CD4-positive, CD25-positive, alpha-beta regulatory T cell (primary cell): ENCODE measurements around the gene LRRC61. TPM values are rescaled to one million over a fixed set of nuclear protein-coding genes. Genes with fewer than 3 reads are reported as not detected.

Experiments
- ATAC-seq, 2 donors: fragments of 150-1000 bp; cut with Tn5 transposase; one replicate each; pipeline ENCODE4 v1.10.0; 2021; ENCODE audit warnings: low read depth in 2 of 2, moderate number of reproducible peaks in 2 of 2, moderate library complexity in 1 of 2
- DNase-seq, 3 donors: peaks; one replicate each; pipeline versions ENCODE4 v3.0.0 to v3.0.0-alpha.2; 2012 to 2022; ENCODE audit warnings: mixed read lengths in 1 of 3
- H3K27ac ChIP-seq: one replicate; pipeline ENCODE4 v1.7.0; 2013; ENCODE audit warnings: mild to moderate bottlenecking, low read length; ENCODE audit not compliant: insufficient read depth, poor library complexity, severe bottlenecking
- H3K27me3 ChIP-seq: one replicate; pipeline ENCODE4 v1.7.0; 2013; ENCODE audit warnings: low read length; ENCODE audit not compliant: control insufficient read depth, insufficient read depth
- H3K36me3 ChIP-seq: one replicate; pipeline ENCODE4 v1.7.0; 2013; ENCODE audit warnings: mild to moderate bottlenecking, low read length, moderate library complexity; ENCODE audit not compliant: control insufficient read depth, insufficient read depth
- H3K4me1 ChIP-seq: 2 replicates; pipeline ENCODE4 v1.7.0; 2013; ENCODE audit warnings: mild to moderate bottlenecking, low read length; ENCODE audit not compliant: insufficient read depth, control insufficient read depth, poor library complexity, severe bottlenecking
- H3K4me3 ChIP-seq: one replicate; pipeline ENCODE4 v1.7.0; 2013; ENCODE audit warnings: low read depth, mild to moderate bottlenecking, low read length, moderate library complexity
- H3K9me3 ChIP-seq, 2 experiments: 1 replicate in 1 of 2; 2 replicates in 1 of 2; pipeline ENCODE4 v1.7.0; 2013; ENCODE audit warnings: low read length in 2 of 2, mild to moderate bottlenecking in 1 of 2, moderate library complexity in 1 of 2; ENCODE audit not compliant: control insufficient read depth in 2 of 2
- H3K27ac Mint-ChIP-seq, 3 donors: one replicate each; pipeline ENCODE4 v1.8.0; 2020 to 2022; ENCODE audit warnings: mild to moderate bottlenecking in 3 of 3, mixed read lengths in 3 of 3, moderate library complexity in 2 of 3
- H3K27me3 Mint-ChIP-seq: one replicate; pipeline ENCODE4 v1.8.0; 2022; ENCODE audit warnings: mild to moderate bottlenecking, mixed read lengths
- H3K36me3 Mint-ChIP-seq: one replicate; pipeline ENCODE4 v1.8.0; 2020; ENCODE audit warnings: mixed read lengths
- H3K4me1 Mint-ChIP-seq, 4 donors: one replicate each; pipeline ENCODE4 v1.8.0; 2020 to 2022; ENCODE audit warnings: mixed read lengths in 4 of 4, mild to moderate bottlenecking in 1 of 4
- H3K4me3 Mint-ChIP-seq, 4 donors: one replicate each; pipeline ENCODE4 v1.8.0; 2020 to 2022; ENCODE audit warnings: mild to moderate bottlenecking in 4 of 4, mixed read lengths in 4 of 4, moderate library complexity in 3 of 4
- H3K9me3 Mint-ChIP-seq, 7 donors: one replicate each; pipeline ENCODE4 v1.8.0; 2020 to 2022; ENCODE audit warnings: mixed read lengths in 7 of 7, mild to moderate bottlenecking in 3 of 7, moderate library complexity in 2 of 7
- polyA plus RNA-seq, 4 donors: library from polyadenylated mRNA; unstranded; fragments of 300-500 nt; fragmentation: Illumina TruSeq; gene quantifications; one replicate each; pipeline ENCODE4 v1.2.3, GENCODE V29; 2021
- total RNA-seq: library from RNA; stranded (reverse); gene quantifications from one replicate; pipeline ENCODE4 v1.2.3, GENCODE V29; 2022

The LRRC61 gene
- total and polyA plus RNA-seq, 5 donors from 2014 or later: 10.7 to 33.1 (median 25.5) TPM

DNA sequence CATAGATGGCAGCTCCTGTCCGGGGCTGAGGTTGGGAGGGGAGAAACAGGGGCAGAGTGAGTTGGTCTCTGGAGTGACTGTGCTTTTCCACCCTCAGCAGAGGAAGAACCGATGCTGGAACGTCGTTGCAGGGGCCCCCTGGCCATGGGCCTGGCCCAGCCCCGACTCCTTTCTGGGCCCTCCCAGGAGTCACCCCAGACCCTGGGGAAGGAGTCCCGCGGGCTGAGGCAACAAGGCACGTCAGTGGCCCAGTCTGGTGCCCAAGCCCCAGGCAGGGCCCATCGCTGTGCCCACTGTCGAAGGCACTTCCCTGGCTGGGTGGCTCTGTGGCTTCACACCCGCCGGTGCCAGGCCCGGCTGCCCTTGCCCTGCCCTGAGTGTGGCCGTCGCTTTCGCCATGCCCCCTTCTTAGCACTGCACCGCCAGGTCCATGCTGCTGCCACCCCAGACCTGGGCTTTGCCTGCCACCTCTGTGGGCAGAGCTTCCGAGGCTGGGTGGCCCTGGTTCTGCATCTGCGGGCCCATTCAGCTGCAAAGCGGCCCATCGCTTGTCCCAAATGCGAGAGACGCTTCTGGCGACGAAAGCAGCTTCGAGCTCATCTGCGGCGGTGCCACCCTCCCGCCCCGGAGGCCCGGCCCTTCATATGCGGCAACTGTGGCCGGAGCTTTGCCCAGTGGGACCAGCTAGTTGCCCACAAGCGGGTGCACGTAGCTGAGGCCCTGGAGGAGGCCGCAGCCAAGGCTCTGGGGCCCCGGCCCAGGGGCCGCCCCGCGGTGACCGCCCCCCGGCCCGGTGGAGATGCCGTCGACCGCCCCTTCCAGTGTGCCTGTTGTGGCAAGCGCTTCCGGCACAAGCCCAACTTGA is 48.2 kb downstream of the LRRC61 start:
- H3K27me3 Mint-ChIP-seq: no peaks in the 10 kb centered on the region
- no peak overlapping the region for H3K27ac ChIP-seq
- DNase-seq: no peak
- H3K36me3 Mint-ChIP-seq: peaks cover 15% of the 10 kb centered on the region
- no peak for ATAC-seq
- H3K27me3 ChIP-seq: no peaks in the 10 kb centered on the region
- H3K4me3 ChIP-seq: no peak overlapping the region
- no peak overlapping the region for H3K27ac Mint-ChIP-seq
- peak overlapping the region in 1 of 4 donors; percentile 88 for H3K4me3 Mint-ChIP-seq
- H3K9me3 ChIP-seq: no peaks in the 10 kb centered on the region
- peaks cover 0 to 2% (median 0%) of the 10 kb centered on the region in 7 donors for H3K9me3 Mint-ChIP-seq
- peaks cover 4% of the 10 kb centered on the region for H3K36me3 ChIP-seq
- peaks cover 7 to 56% (median 27%) of the 10 kb centered on the region in 4 donors for H3K4me1 Mint-ChIP-seq
- peaks cover 23% of the 10 kb centered on the region for H3K4me1 ChIP-seq

DNA sequence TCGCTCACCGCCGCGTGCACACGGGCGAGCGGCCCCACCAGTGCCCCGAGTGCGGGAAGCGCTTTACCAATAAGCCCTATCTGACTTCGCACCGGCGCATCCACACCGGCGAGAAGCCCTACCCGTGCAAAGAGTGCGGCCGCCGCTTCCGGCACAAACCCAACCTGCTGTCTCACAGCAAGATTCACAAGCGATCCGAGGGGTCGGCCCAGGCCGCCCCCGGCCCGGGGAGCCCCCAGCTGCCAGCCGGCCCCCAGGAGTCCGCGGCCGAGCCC is 48.8 kb downstream of the LRRC61 start:
- no peak overlapping the region for H3K4me3 ChIP-seq
- H3K9me3 Mint-ChIP-seq: peaks cover 0 to 2% (median 0%) of the 10 kb centered on the region in 7 donors
- no peak overlapping the region for H3K27ac ChIP-seq
- no peaks in the 10 kb centered on the region for H3K27me3 ChIP-seq
- DNase-seq (no peak), ATAC-seq (no peak)
- no peaks in the 10 kb centered on the region for H3K9me3 ChIP-seq
- H3K4me3 Mint-ChIP-seq: no peak overlapping the region
- H3K36me3 ChIP-seq: peaks cover 4% of the 10 kb centered on the region
- H3K27me3 Mint-ChIP-seq: no peaks in the 10 kb centered on the region
- no peak overlapping the region for H3K27ac Mint-ChIP-seq
- peaks cover 15% of the 10 kb centered on the region for H3K36me3 Mint-ChIP-seq
- peaks cover 23% of the 10 kb centered on the region for H3K4me1 ChIP-seq
- peaks cover 7 to 58% (median 29%) of the 10 kb centered on the region in 4 donors for H3K4me1 Mint-ChIP-seq

DNA sequence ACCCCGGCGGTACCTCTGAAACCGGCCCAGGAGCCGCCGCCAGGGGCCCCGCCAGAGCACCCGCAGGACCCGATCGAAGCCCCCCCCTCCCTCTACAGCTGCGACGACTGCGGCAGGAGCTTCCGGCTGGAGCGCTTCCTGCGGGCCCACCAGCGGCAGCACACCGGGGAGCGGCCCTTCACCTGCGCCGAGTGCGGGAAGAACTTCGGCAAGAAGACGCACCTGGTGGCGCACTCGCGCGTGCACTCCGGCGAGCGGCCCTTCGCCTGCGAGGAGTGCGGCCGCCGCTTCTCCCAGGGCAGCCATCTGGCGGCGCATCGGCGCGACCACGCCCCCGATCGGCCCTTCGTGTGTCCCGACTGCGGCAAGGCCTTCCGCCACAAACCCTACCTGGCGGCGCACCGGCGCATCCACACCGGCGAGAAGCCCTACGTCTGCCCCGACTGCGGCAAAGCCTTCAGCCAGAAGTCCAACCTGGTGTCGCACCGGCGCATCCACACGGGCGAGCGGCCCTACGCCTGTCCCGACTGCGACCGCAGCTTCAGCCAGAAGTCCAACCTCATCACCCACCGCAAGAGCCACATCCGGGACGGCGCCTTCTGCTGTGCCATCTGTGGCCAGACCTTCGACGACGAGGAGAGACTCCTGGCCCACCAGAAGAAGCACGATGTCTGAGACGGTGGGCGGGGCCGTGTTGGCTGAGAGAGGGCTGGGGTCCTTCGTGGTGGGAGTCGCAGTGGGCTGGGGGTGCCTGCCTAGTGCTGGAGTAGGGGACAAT is 49.3 kb downstream of the LRRC61 start:
- no peak overlapping the region for H3K27ac Mint-ChIP-seq
- peak overlapping the region in 1 of 4 donors; percentile 82 for H3K4me3 Mint-ChIP-seq
- H3K4me1 Mint-ChIP-seq: peaks cover 7 to 58% (median 30%) of the 10 kb centered on the region in 4 donors
- H3K9me3 Mint-ChIP-seq: peaks cover 0 to 2% (median 0%) of the 10 kb centered on the region in 7 donors
- peaks cover 15% of the 10 kb centered on the region for H3K36me3 Mint-ChIP-seq
- no peak for ATAC-seq
- Histone ChIP-seq H3K4me3 (no peak overlapping the region), H3K36me3 (peaks cover 4% of the 10 kb centered on the region), H3K4me1 (peaks cover 23% of the 10 kb centered on the region), H3K9me3 (no peaks in the 10 kb centered on the region), H3K27ac (no peak overlapping the region), H3K27me3 (no peaks in the 10 kb centered on the region)
- no peaks in the 10 kb centered on the region for H3K27me3 Mint-ChIP-seq
- DNase-seq: no peak

DNA sequence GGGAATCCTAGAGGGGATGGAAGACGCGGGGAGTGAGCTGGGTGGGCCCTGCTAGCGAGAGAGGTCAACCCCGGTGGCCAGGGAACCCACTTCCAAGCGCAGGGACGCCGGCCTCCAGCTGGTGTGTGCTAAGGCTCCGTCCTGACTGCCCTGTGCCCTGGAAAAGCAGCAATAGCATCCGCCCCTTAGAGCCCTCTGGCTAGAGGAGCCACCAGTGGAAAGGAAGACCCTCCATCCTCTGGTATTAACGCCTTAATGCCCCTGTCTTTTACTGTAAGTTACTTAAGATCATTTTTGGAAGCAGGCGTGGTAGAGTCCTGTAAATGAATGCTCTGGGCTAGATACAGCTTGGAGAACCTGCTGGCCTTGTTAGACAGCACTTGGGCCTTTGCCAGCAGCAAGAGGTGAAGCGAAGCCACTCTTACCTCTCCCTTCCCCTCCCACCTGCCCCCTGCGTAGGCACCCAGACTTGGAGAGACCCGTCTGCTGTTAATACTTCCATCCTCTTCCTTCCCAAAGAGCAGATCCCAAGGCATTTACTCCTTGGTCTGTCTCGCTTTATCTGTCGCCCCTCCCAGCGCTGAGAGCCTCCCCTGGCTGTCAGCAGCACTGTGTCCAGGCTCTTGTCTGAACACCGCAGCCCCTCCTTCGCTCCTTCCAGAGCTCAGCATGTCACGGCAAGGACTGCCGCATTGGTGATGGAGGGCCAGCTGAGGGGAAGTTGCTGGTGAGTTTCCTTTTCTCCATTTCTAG is 50.1 kb downstream of the LRRC61 start:
- peaks cover 4% of the 10 kb centered on the region for H3K36me3 ChIP-seq
- H3K27ac Mint-ChIP-seq: peak overlapping the region in 2 of 3 donors; percentile 42 to 67
- DNase-seq (no peak), ATAC-seq (no peak)
- peaks cover 15% of the 10 kb centered on the region for H3K36me3 Mint-ChIP-seq
- H3K27me3 Mint-ChIP-seq: no peaks in the 10 kb centered on the region
- peaks cover 7 to 60% (median 33%) of the 10 kb centered on the region in 4 donors for H3K4me1 Mint-ChIP-seq
- peaks cover 0 to 2% (median 0%) of the 10 kb centered on the region in 7 donors for H3K9me3 Mint-ChIP-seq
- H3K27ac ChIP-seq: no peak overlapping the region
- no peak overlapping the region for H3K4me3 ChIP-seq
- peak overlapping the region in 2 of 4 donors; percentile 52 to 82 for H3K4me3 Mint-ChIP-seq
- no peaks in the 10 kb centered on the region for H3K27me3 ChIP-seq
- H3K4me1 ChIP-seq: peaks cover 24% of the 10 kb centered on the region
- no peaks in the 10 kb centered on the region for H3K9me3 ChIP-seq

- H3K4me1 ChIP-seq: peaks cover 25% of the 10 kb centered on the region
- no peaks in the 10 kb centered on the region for H3K27me3 ChIP-seq
- peaks cover 7 to 63% (median 34%) of the 10 kb centered on the region in 4 donors for H3K4me1 Mint-ChIP-seq
- H3K4me3 ChIP-seq: no peak overlapping the region
- H3K36me3 ChIP-seq: peaks cover 4% of the 10 kb centered on the region
- H3K9me3 Mint-ChIP-seq: peaks cover 0 to 2% (median 0%) of the 10 kb centered on the region in 7 donors
- H3K27me3 Mint-ChIP-seq: no peaks in the 10 kb centered on the region
- H3K9me3 ChIP-seq: no peaks in the 10 kb centered on the region
- H3K27ac Mint-ChIP-seq: no peak overlapping the region
- DNase-seq (no peak), ATAC-seq (no peak)
- H3K36me3 Mint-ChIP-seq: peaks cover 15% of the 10 kb centered on the region
- H3K27ac ChIP-seq: no peak overlapping the region
- H3K4me3 Mint-ChIP-seq: peak overlapping the region in 1 of 4 donors; percentile 82
Measured at GRCh38 chr7:150374026-150374425, 50.9 kb downstream of the LRRC61 start.

DNA sequence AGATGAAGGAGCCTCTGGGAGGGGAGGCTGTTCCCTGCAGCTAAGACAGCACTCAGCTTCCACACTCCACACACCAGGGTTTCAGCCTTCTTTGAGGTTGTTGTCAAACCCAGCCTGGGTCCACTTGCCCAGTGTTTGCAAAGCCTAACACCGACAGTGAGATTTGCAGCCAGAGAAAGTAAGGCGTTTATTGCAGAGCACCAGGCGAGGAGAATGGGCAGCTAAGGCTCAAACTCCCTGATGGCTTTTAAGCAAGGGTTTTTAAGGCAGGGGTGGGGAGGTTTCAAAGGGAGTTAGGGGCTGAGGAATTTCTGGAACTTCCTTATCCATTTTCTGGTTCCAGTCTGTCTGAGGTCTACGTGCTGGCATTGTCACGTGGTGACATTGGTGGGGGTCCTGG is 51.3 kb downstream of the LRRC61 start:
- H3K36me3 ChIP-seq: peaks cover 4% of the 10 kb centered on the region
- Mint-ChIP-seq H3K27me3 (no peaks in the 10 kb centered on the region), H3K4me1 (peaks cover 7 to 58% (median 32%) of the 10 kb centered on the region in 4 donors), H3K27ac (no peak overlapping the region), H3K9me3 (peaks cover 0 to 2% (median 0%) of the 10 kb centered on the region in 7 donors), H3K4me3 (peak overlapping the region in 1 of 4 donors; percentile 82), H3K36me3 (peaks cover 15% of the 10 kb centered on the region)
- no peaks in the 10 kb centered on the region for H3K27me3 ChIP-seq
- H3K4me1 ChIP-seq: peaks cover 24% of the 10 kb centered on the region
- DNase-seq (no peak), ATAC-seq (no peak)
- H3K9me3 ChIP-seq: no peaks in the 10 kb centered on the region
- no peak overlapping the region for H3K4me3 ChIP-seq
- H3K27ac ChIP-seq: no peak overlapping the region
